ENCODE results near the gene MMS19.
A peak's percentile ranks its signal among the peaks of the same experiment; 100 is the strongest.

The MMS19 gene

GRCh38 chr10:97462309-97462708 is 35.9 kb downstream of the MMS19 start:
- no peak for DNase-seq (ENCODE audit: low read depth)

GRCh38 chr10:97459933-97460332 is 38.3 kb downstream of the MMS19 start:
- no peak for DNase-seq (ENCODE audit: low read depth)

DNA sequence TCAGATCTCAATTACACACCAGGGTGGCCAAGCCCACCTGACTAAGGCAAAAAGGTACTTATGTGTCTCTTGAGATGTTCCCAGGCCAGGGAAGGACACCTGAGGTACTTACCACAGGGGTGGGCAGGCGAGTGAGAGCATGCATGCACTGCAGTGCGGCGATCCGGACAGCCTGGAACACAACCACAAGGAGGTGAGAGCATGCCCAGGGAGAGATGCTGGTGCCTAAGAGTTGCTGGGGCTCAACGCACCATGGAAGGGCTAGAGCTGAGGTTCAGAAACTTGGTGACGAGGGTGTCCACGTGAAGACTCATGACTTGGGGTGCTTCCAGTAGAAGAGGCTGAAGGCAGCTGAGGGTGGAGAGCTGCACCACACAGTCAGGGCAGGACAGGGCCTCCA is 39.1 kb downstream of the MMS19 start:
- DNase-seq (ENCODE audit: low read depth): no peak

DNA sequence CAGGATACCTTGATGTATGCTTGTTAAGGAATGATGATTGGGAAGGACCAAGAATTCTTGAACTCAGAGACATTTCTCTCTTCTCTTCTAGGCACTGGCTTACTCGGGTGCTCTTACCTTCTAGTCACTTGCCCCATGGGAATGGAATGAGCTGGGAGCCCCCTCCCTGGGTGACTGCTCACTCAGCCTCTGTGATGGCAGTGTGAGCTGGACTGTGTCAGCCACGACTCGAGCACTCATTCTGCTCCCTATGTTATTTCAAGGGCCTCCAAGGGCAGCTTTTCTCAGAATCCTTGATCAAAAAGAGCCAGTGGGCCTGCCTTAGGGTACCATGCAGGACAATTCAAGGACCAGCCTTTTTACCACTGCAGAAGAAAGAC is 41.5 kb downstream of the MMS19 start:
- no peak for DNase-seq (ENCODE audit: low read depth)

DNA sequence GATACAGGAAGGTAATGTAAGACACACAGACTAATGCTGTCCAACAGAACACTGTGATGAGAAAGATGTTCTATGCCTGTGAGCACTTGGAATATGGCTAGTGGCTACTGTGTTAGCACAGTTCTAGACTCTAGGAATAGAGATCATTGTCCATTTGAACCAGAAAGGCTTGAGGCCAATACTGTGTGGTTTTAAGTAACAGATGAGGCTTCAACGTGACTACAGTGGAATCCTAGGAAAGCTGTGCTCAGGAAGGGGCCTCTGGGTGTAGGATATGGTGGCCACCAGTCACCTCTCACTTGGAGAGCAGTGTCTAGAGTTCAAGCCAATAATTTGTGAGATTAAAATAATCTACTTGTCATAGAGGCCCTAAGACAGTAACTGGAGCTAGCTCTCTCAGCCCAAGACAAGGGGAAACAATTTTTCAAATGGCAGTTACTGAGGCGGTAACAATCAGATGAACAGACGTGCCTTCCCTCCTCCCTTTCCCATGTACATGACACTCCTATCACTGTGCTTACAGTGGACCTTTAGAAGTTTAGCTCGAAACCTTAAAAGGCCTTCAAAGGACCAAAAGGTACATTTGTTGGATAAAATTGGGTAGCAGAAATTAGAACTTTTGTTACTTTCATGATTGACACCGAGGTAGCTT is 42.1 kb downstream of the MMS19 start:
- DNase-seq (ENCODE audit: low read depth): no peak

- DNase-seq (ENCODE audit: low read depth): no peak
Observed at GRCh38 chr10:97454330-97455036, 43.7 kb downstream of the MMS19 start.

DNA sequence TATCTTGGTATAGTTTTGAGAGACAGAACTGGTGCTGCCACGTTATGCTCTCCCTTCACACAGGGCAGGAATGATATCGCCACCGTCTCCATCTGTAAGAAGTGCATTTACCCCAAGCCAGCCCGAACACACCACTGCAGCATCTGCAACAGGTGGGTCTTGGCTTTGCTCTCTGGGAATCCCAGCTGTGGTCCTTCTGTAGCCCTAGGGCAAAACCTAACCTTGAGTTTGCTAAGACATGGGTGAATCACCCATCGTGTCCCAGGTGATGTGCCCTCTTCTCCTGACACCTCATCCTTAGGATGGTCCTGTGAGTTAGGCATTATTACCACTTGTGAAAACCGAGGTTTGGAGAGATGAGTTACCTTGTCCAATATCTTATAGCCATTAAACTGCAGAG is 45.9 kb downstream of the MMS19 start:
- DNase-seq (ENCODE audit: low read depth): no peak

DNA sequence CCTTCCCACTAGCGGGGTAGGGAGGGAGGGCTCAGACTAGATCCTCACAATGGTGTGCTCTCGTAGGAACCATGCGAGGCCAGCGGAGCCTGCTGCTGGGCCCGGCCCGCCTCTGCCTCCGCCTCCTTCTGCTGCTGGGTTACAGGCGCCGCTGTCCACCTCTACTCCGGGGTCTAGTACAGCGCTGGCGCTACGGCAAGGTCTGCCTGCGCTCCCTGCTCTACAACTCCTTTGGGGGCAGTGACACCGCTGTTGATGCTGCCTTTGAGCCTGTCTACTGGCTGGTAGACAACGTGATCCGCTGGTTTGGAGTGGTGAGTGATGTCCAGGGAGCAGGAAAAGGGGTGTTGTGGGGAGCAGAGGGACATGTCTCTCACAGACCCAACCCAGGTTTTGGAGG is 46.6 kb downstream of the MMS19 start:
- no peak for DNase-seq (ENCODE audit: low read depth)

DNA sequence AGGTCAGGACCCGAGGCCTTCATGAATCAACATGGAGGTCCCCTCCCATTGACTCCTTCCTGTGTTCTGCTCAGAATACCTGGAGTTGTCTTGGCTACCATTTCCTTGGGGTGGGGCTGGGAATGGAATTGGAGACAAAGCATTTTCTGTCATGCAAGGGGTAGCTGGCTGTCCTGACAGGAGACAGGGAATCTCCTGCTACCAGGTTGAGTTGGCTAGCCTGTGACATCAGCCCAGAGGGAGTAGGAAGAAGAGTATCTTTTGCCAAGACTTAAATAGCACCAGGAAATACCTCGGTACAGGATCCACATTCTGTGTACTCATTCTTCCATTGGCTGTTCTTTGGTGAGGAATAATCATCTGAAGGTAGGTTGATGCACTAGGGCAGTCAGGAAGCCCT is 47.4 kb downstream of the MMS19 start:
- no peak for DNase-seq (ENCODE audit: low read depth)

DNA sequence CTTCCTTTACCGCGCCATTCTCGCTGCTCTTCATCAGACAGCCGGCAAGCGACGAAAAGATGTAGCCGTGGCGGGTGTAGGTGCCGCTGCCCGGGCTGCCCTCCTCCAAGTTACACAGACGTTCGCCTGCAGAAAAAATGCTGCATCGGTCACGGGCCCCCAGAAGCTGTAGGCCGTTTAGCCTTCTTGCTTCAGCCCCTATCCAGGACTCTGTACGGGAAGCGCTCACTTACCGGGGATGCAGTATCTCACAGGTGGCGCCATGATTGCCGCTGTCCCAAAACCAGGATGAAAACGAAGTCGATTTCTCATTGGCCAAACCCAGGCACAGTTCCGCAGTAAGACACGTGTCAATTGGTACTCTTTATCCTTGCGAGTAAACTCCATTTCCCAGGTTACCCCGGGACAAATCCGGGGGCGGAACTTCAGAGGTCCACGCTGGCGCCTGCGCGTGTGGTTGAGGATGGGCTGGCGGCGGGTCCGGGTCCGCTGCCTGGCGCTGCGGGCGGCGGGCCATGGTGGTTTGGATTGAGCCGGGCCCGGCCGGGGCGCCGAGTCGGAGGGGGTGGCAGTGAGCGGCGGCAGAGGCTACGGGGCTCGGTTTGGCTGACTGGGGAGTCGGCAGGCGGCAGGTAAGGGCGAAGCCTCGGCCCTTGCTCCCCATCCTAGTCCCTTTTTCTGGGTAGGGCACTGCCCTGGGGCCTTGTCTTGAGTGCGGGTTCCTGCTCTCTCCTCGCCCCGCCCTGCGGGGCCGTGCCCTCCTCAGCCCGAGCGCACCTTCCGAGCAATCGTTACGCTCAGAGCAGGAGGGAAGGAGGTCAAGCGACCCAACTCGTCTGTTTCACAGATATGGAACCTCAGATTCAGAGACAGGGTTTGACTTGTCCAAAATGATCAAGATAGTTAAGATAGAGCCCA is 52.2 kb downstream of the MMS19 start, which contains the start of the genes EXOSC1 and ZDHHC16:
EXOSC1 (minus strand) TSS at position 285 of the 918 bp plus-strand sequence; CDS start at position 264, 21 bp downstream.
ZDHHC16 (plus strand) TSS at position 454 of the 918 bp plus-strand sequence. CDS start 5,501 bp downstream, outside the sequence.
- peak; percentile 81 for DNase-seq (ENCODE audit: low read depth)

- no peak for DNase-seq (ENCODE audit: low read depth)
Observed at GRCh38 chr10:97445357-97445721, 52.9 kb downstream of the MMS19 start.

GRCh38 chr10:97444212-97444611 is 54.0 kb downstream of the MMS19 start:
- DNase-seq (ENCODE audit: low read depth): no peak

GRCh38 chr10:97442277-97442676 is 55.9 kb downstream of the MMS19 start:
- DNase-seq (ENCODE audit: low read depth): no peak

- no peak for DNase-seq (ENCODE audit: low read depth)
Observed at GRCh38 chr10:97435211-97435610, 63.0 kb downstream of the MMS19 start.

DNA sequence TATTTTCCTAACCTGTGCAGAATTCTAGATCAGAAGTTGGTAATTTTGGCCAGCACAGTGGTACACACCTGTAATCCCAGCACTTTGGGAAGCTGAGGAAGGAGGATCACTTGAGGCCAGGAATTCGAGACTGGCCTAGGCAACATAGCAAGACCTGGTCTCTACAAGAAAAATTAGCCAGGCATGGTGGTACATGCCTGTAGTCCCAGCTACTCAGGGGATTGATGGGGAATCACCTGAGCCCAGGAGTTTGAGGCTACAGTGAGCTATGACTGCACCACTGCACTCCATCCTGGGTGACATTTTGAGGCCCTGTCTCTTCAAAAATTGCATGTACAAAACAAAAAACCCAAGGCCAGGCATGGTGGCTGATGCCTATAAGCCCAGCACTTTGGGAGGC is 63.7 kb downstream of the MMS19 start:
- DNase-seq (ENCODE audit: low read depth): no peak

- DNase-seq (ENCODE audit: low read depth): no peak
Observed at GRCh38 chr10:97434055-97434454, 64.2 kb downstream of the MMS19 start.

DNA sequence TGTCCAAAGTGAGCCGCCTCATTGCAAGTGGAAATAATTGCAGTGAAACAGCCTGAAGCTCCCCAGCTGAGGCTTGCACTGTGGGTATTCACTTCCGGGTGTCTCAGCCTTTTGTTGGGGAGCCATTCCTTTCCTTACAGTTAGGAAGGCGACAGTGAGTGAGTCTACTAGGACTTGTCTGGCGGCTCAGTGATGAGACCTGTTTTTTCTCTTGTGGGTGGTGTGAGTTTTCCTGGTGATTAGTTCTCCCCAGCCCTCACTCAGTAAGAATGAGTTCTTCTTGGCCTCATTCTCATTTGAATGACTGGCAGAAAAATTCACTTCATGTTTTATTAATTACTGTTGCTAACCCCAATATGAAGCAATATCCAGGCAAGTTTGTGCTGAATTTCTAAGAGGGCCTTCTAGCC is 69.6 kb downstream of the MMS19 start:
- DNase-seq (ENCODE audit: low read depth): no peak

DNA sequence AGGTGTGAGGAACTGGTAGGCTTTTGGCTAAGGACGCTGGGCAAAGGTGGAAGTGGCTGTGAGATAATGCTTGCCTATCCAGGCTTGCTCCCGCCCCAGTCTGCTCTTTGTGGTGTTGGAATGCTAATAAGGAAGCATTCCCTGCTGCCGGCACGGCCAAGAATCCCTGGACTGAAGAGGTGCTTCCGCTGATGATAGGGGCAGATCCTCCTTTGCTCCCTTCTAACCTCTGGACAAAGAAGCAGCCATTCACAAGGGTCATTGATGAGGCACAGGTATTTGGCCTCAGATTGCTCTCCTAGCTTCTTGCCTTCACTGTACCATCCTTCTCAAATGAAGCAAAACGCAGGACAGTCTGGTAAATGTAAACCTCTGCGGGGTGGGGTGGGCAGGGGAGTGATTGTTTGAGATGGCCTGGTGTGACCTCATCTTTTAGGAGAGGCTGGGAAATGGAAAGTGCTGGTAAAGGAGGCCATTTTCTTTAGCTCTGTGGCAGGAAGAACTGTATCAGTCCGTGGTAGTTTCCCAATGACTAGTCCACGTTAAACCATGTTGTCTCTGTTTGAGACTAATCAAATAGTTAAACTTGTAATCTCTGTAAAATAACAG is 70.5 kb downstream of the MMS19 start:
- no peak for DNase-seq (ENCODE audit: low read depth)

DNA sequence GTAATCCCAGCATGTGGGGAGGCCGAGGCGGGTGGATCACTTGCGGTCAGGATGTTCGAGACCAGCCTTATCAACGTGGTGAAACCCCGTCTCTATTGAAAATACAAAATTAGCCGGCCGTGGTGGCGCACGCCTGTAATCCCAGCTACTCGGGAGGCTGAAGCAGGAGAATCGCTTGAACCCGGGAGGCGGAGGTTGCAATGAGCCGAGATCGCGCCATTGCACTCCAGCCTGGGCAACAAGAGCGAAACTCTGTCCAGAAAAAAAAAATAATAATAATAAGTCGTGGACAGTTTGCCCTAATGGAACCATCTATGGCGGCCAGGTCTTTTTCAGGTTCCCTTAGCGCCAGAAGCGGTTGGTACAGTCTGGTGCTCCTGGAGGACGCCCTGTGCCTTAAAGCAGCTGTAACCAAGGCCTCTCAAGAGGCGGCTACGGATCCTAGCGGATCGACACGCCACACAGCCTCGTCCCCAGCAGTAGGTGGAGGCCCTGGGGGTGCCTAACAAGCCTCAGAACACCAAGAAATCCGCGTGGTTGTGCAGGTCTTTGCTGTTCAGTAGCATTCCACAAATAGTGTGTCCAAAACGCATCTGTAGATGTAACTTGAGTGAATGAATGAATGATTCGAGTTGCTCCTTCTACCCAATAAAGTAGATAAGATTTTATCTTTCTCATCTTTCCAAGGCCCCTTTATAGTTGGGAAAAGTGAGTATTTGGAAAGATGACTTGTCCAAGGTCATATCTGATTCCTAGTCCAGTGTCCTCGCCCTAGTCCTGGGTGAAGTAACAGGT is 71.2 kb downstream of the MMS19 start:
- no peak for DNase-seq (ENCODE audit: low read depth)

DNA sequence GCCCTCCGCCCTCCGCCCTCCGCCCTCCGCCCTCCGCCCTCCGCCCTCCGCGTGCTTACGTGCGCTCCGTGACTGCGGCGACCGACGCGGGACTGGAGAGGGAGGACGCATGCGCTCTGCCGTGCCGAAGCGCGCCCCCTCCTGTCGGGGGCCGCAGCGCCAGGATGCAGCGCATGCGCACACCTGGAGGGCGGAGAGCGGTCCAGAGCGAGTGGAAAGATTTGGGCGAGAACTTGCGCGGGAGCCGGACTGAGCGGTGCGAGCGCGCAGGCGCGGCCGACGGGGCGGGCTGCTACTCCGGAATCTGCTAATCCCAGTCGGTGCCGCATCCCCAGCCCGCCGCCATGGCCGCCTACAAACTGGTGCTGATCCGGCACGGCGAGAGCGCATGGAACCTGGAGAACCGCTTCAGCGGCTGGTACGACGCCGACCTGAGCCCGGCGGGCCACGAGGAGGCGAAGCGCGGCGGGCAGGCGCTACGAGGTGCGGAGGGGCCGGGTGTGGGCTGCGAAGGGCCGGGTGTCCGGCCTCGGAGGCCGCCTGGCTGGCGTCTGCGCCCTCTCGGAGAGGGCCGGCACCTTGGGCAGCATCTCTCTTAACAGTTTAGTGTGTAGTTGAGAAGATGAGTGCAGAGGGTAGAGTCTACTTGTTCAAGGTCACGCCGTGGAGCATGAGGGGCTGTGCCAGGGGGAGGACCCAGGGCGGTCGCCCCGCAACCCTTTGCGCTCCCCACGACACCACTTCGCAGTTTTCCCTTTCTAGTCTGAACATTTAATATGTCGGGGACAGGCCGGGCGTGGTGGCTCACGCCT is 72.1 kb downstream of the MMS19 start, which contains the start of gene PGAM1:
PGAM1 (plus strand) TSS at position 228 of the 812 bp plus-strand sequence; CDS start at position 345, 117 bp downstream.
- DNase-seq (ENCODE audit: low read depth): peak; percentile 90

Measured in stimulated activated CD8-positive, alpha-beta memory T cell treated with anti-CD3 and anti-CD28 coated beads, Interleukin-12 subunit alpha, Interleukin-12 subunit beta, amount 100 ng/mL, for 1 hour (primary cell).